A673 (cell line): ENCODE measurements around the gene DCLRE1B. TPM values are rescaled to one million over a fixed set of nuclear protein-coding genes. Genes with fewer than 3 reads are reported as not detected.

Experiments
- BruUV-seq: library from RNA; stranded (reverse); fragments of 400-500 nt; replicated peaks from 2 replicates; lab custom pipeline; 2021; lab: Mats Ljungman, UMichigan
- CTCF ChIA-PET: fragments of 300-600 bp; sonication (Branson Sonifier 250); formaldehyde crosslinking; loops from one replicate; lab custom pipeline; 2022; ENCODE audit warnings: antibody characterized with exemption; lab: Charles Lee
- POLR2A ChIA-PET: fragments of 300-600 bp; sonication (Branson Sonifier 250); formaldehyde crosslinking; loops from one replicate; lab custom pipeline; 2022; ENCODE audit warnings: antibody characterized with exemption; ENCODE audit not compliant: low non-redundant PET; lab: Charles Lee
- DNase-seq: peaks from one replicate; pipeline ENCODE4 v3.0.0-alpha.2; 2015; ENCODE audit warnings: low spot score
- H3K27ac ChIP-seq: fragments of 200-600 bp; sonication (generic); 2 replicates; pipeline ENCODE4 v1.5.1; 2016; ENCODE audit warnings: mixed run types, low read depth, mild to moderate bottlenecking, mixed read lengths, antibody characterized with exemption, low read length; ENCODE audit not compliant: poor library complexity, severe bottlenecking
- H3K27me3 ChIP-seq: fragments of 200-600 bp; sonication (generic); replicated peaks from 2 replicates; pipeline ENCODE4 v1.6.1; 2017; ENCODE audit warnings: mixed run types, low read depth, mild to moderate bottlenecking, mixed read lengths, antibody characterized with exemption, low read length; ENCODE audit not compliant: insufficient read depth, poor library complexity
- H3K36me3 ChIP-seq: fragments of 200-600 bp; sonication (generic); 2 replicates; pipeline ENCODE4 v1.6.1; 2016; ENCODE audit warnings: mixed run types, mild to moderate bottlenecking, mixed read lengths, antibody characterized with exemption, low read length; ENCODE audit not compliant: insufficient read depth, poor library complexity, severe bottlenecking
- H3K4me1 ChIP-seq: fragments of 200-600 bp; sonication (generic); 2 replicates; pipeline ENCODE4 v1.6.1; 2017; ENCODE audit warnings: mixed run types, mild to moderate bottlenecking, mixed read lengths, antibody characterized with exemption, low read length; ENCODE audit not compliant: insufficient read depth, poor library complexity, severe bottlenecking
- H3K4me3 ChIP-seq: fragments of 200-600 bp; sonication (generic); 2 replicates; pipeline ENCODE4 v1.5.1; 2016; ENCODE audit warnings: low read depth, mixed run types, mild to moderate bottlenecking, mixed read lengths, low read length; ENCODE audit not compliant: poor library complexity, severe bottlenecking
- H3K9me3 ChIP-seq: fragments of 200-600 bp; sonication (generic); 2 replicates; pipeline ENCODE4 v1.6.1; 2016; ENCODE audit warnings: mixed run types, low read depth, mild to moderate bottlenecking, mixed read lengths, antibody characterized with exemption, low read length; ENCODE audit not compliant: poor library complexity, severe bottlenecking
- EZH2 ChIP-seq: fragments of 200-600 bp; sonication (generic); IDR thresholded peaks from 2 replicates; pipeline ENCODE4 v1.6.1; 2017; ENCODE audit warnings: borderline replicate concordance, low read depth, mild to moderate bottlenecking, mixed read lengths, antibody characterized with exemption, low read length; ENCODE audit not compliant: poor library complexity, severe bottlenecking
- intact Hi-C: fragments of 100-400 bp; cut with micrococcal nuclease; formaldehyde crosslinking; loops from one replicate; pipeline ENCODE4 v1.10.0; 2022; ENCODE audit not compliant: unreplicated experiment
- total RNA-seq: library from RNA; stranded (reverse); gene quantifications from 2 replicates; pipeline ENCODE4 v1.2.3, GENCODE V29; 2021
- TF ChIP-seq, protein P1 (sequence below): fragments of 300-800, 200-600 bp; sonication (generic); conservative IDR thresholded peaks from 2 replicates; pipeline ENCODE4 v1.5.1; 2017; ENCODE audit warnings: low read depth, mild to moderate bottlenecking, antibody characterized with exemption, low read length, moderate library complexity, mixed read lengths

The DCLRE1B gene
- total RNA-seq, 1 experiment from 2014 or later: 34.6 TPM

DNA sequence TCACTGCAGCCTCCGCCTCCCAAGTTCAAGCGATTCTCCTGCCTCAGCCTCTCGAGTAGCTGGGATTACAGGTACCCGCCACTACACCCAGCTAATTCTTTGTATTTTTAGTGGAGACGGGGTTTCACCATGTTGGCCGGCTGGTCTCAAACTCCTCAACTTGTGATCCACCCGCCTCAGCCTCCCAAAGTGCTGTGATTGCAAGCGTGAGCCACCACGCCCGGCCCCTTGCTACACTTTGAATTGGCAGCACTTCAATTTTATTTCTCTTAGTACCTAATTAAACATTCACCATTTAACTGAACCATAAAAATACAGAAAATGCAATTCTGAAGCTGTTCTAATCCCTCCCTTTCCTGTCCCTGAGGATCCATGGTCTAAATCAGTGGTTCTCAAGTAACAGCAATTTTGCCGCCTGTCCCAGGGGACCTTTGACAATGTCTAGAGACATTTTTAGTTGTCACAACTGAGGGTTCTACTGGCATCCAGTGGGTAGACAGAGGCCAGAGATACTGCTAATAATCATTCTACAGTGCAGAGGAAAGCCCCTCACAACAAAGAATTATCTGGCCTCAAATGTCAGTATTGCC, 13.4 kb upstream of the DCLRE1B start:
- H3K27me3 ChIP-seq: no peaks in the 10 kb centered on the region
- POLR2A ChIA-PET: no interaction called here

DNA sequence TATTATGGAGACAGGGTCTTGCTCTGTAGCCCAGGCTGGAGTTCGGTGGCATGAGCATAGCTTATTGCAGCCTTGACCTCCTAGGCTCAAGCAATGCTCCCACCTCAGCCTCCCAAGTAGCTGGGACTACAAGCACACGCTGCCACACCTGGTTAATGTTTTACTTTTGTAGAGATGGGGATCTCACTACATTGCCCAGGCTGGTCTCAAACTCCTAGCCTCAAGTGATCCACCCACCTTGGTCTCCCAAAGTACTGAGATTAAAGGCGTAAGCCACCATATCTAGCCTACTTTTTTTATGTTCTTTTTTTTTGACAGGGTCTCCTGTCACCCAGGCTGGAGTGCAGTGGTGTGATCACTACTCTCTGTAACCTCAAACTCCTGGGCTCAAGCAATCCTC, 11.9 kb upstream of the DCLRE1B start:
- Histone ChIP-seq H3K27ac (no peak overlapping the region), H3K4me3 (no peak overlapping the region), H3K36me3 (peaks cover 42% of the 10 kb centered on the region), H3K27me3 (no peaks in the 10 kb centered on the region), H3K9me3 (no peaks in the 10 kb centered on the region), H3K4me1 (peaks cover 19% of the 10 kb centered on the region)
- no TSS peak for BruUV-seq
- DNase-seq: no peak
- TF ChIP-seq, protein P1, sequence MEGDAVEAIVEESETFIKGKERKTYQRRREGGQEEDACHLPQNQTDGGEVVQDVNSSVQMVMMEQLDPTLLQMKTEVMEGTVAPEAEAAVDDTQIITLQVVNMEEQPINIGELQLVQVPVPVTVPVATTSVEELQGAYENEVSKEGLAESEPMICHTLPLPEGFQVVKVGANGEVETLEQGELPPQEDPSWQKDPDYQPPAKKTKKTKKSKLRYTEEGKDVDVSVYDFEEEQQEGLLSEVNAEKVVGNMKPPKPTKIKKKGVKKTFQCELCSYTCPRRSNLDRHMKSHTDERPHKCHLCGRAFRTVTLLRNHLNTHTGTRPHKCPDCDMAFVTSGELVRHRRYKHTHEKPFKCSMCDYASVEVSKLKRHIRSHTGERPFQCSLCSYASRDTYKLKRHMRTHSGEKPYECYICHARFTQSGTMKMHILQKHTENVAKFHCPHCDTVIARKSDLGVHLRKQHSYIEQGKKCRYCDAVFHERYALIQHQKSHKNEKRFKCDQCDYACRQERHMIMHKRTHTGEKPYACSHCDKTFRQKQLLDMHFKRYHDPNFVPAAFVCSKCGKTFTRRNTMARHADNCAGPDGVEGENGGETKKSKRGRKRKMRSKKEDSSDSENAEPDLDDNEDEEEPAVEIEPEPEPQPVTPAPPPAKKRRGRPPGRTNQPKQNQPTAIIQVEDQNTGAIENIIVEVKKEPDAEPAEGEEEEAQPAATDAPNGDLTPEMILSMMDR: no peak
- no peak for TF ChIP-seq EZH2
- intact Hi-C loops: no loop called here
- ChIA-PET CTCF (no interaction called here), POLR2A (no interaction called here)

More for the DNA sequence above, 13.4 kb upstream of the DCLRE1B start:
- DNase-seq: peak; percentile 91
- TF ChIP-seq, protein P1: no peak
- TF ChIP-seq EZH2: no peak
- Histone ChIP-seq H3K36me3 (peaks cover 27% of the 10 kb centered on the region), H3K4me3 (no peak overlapping the region), H3K4me1 (peaks cover 19% of the 10 kb centered on the region), H3K9me3 (no peaks in the 10 kb centered on the region), H3K27ac (peak overlapping the region; percentile 52)
- BruUV-seq: no TSS peak
- CTCF ChIA-PET: no interaction called here
- intact Hi-C loops: no loop called here

DNA sequence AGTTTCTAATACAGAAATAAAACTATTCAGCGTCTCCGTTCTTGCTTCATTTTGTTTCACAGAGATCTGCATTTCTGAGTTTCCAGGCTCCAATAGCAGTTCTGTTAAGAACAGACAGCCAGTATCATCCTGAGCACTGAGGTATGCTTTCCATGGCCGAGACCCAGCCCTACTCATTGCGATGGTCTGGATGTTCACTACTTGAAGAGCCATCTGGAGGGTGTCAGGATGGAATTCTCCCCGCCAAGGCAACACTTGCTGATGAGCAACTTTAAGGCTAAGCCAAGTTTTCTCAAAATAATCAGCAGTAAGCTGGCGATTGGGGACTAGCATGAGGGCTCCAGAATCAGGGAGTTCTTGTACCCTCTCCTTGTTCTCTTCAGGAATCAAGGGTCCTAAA, 10.0 kb upstream of the DCLRE1B start:
- ChIA-PET CTCF (no interaction called here), POLR2A (no interaction called here)
- H3K27ac ChIP-seq: no peak overlapping the region
- H3K27me3 ChIP-seq: no peaks in the 10 kb centered on the region
- peaks cover 19% of the 10 kb centered on the region for H3K4me1 ChIP-seq
- no peaks in the 10 kb centered on the region for H3K9me3 ChIP-seq
- peaks cover 61% of the 10 kb centered on the region for H3K36me3 ChIP-seq
- BruUV-seq: TSS peak; percentile 5
- H3K4me3 ChIP-seq: no peak overlapping the region
- no peak for DNase-seq
- intact Hi-C loops: no loop called here
- no peak for TF ChIP-seq EZH2
- TF ChIP-seq, protein P1: no peak
